BE2C (cell line): Measurements from ENCODE around the gene PHF1.

Source experiments
- DNase-seq: peaks from one replicate; pipeline ENCODE4 v3.0.0-alpha.2; 2020
- H3K27me3 ChIP-seq: fragments of 250-450 bp; sonication (Bioruptor Pico); 2 replicates; pipeline ENCODE4 v1.5.1; 2020; ENCODE audit warnings: mild to moderate bottlenecking
- H3K36me3 ChIP-seq: fragments of 250-450 bp; sonication (Bioruptor Pico); 2 replicates; pipeline ENCODE4 v1.5.1; 2020; ENCODE audit warnings: mild to moderate bottlenecking
- H3K4me1 ChIP-seq: fragments of 250-450 bp; sonication (Bioruptor Pico); 2 replicates; pipeline ENCODE4 v1.5.1; 2020
- H3K4me3 ChIP-seq: 2 replicates; pipeline ENCODE4 v1.5.1; 2011; ENCODE audit warnings: low read depth, low read length
- H3K9me3 ChIP-seq: fragments of 250-450 bp; sonication (Bioruptor Pico); 2 replicates; pipeline ENCODE4 v1.5.1; 2020
- CTCF ChIP-seq: IDR thresholded peaks from 2 replicates; pipeline ENCODE4 v1.5.1; 2012; ENCODE audit warnings: mild to moderate bottlenecking, low read depth, low read length

The PHF1 gene

DNA sequence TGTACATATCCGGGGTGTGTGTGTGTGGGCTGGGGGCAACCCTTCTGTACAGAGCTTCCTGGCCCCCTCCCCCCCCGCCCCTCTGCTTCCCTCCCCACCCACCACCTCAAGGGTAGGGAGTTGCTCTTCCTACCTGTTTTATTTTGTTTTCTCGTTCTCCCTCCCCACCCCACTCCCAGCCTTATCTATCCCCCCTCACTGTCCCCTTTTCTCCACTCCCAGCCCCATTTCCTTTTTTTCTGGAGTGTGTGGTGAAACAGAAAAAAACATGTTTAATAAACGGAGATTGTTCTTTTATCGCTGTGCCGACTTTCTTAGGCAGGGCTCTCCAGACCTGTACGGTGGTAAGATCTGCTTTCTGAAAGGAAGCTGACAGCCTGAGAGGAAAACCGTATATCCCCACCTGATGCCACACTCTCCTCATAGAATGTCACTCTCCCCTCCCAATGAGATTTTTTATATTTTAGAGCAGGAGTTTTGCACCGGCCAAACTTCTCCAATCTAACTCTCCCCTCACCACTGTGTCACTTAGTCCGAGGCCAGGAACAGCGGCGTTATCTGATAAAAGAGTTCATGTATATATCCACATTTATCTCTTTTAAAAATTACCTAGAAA is 42.7 kb downstream of the PHF1 start:
- Histone ChIP-seq H3K4me3 (peak overlapping the region; percentile 94), H3K36me3 (peaks cover 14% of the 10 kb centered on the region; the same call in 1 of the 2 replicates), H3K9me3 (no peaks in the 10 kb centered on the region), H3K4me1 (no peaks in the 10 kb centered on the region), H3K27me3 (no peaks in the 10 kb centered on the region)
- no peak for DNase-seq
- no peak for TF ChIP-seq CTCF

DNA sequence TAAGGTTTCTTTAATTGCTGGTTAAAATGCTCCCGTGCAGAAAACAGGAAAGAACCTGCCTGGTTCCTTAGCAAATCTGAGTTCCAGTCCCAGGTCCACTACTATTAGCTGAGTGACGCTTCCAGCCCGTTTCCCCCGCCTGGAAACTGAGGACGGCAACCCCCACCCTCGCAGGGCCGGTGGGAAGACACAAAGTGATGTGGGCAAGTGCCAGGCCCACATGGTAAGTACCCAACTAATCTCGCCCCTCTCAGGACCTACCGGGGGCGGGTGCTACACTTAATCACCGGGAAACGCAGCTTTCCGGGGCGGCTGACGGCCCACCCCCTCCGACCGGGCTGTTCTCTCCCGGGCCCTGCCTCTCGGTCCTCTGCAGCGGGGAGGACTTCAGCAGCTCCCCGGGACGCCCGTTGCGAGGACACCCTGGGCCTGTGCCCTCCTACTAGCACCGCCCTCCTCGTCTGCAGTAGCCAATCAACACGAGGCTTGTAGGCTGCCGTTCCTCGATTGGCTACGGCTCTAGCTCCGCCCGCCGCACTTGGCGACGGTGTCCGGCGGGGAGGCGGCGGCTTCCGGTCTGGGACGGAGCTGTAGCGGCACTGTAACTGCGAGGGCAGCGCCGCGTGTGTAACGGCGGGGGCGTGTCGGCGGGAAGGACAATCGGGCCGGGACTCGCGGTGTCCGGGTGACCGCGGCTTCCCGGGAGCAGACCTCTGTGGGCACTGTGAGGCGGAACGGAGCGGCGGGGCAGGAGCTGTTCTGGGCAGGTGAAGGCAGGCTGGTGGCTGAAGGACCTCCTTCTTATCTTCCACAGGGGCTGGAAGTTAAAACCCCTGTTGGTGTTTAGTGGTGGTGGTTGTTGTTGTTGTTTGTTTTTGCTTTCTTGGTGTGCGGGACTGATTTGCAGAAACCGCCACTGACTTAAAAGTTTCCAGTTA is 43.5 kb downstream of the PHF1 start, which contains the start of gene ZBTB9:
Gene ZBTB9 (plus strand): TSS at position 568 of the 938 bp plus-strand sequence. CDS start 525 bp downstream, outside the sequence.
- TF ChIP-seq CTCF: no peak
- peaks cover 14% of the 10 kb centered on the region; the same call in 1 of the 2 replicates for H3K36me3 ChIP-seq

GRCh38 chr6:33455051-33455450 is 44.2 kb downstream of the PHF1 start:
- Histone ChIP-seq H3K4me3 (peak overlapping the region; percentile 94), H3K9me3 (no peaks in the 10 kb centered on the region), H3K36me3 (peaks cover 14% of the 10 kb centered on the region; the same call in 1 of the 2 replicates), H3K27me3 (no peaks in the 10 kb centered on the region), H3K4me1 (no peaks in the 10 kb centered on the region)
- no peak for TF ChIP-seq CTCF
- no peak for DNase-seq

More for the DNA sequence above, 43.5 kb downstream of the PHF1 start, which contains the start of gene ZBTB9:
- Histone ChIP-seq H3K9me3 (no peaks in the 10 kb centered on the region), H3K4me1 (no peaks in the 10 kb centered on the region), H3K27me3 (no peaks in the 10 kb centered on the region), H3K4me3 (peak within 1 kb of the TSS; percentile 94)
- DNase-seq: peak; percentile 97

DNA sequence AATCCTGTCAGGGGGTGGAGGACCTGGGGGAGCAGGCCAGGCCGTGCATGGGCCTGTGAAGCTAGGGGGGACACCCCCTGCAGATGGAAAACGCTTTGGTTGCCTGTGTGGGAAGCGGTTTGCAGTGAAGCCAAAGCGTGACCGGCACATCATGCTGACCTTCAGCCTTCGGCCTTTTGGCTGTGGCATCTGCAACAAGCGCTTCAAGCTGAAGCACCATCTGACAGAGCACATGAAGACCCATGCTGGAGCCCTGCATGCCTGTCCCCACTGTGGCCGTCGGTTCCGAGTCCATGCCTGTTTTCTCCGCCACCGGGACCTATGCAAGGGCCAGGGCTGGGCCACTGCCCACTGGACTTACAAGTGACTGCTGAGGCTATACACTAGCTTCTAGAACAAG is 45.3 kb downstream of the PHF1 start:
- Histone ChIP-seq H3K4me1 (no peaks in the 10 kb centered on the region), H3K27me3 (no peaks in the 10 kb centered on the region), H3K9me3 (no peaks in the 10 kb centered on the region), H3K4me3 (no peak overlapping the region), H3K36me3 (peaks cover 14% of the 10 kb centered on the region; the same call in 1 of the 2 replicates)
- no peak for TF ChIP-seq CTCF
- no peak for DNase-seq

- TF ChIP-seq CTCF: no peak
- Histone ChIP-seq H3K4me3 (no peak overlapping the region), H3K9me3 (no peaks in the 10 kb centered on the region), H3K36me3 (peaks cover 14% of the 10 kb centered on the region; the same call in 1 of the 2 replicates), H3K4me1 (no peaks in the 10 kb centered on the region), H3K27me3 (no peaks in the 10 kb centered on the region)
- DNase-seq: no peak
These were observed 47.9 kb downstream of the PHF1 start for GRCh38 chr6:33458676-33459075.
